ENCODE data around the gene TRIM54. TPM values are rescaled to one million over a fixed set of nuclear protein-coding genes. Genes with fewer than 3 reads are reported as not detected.

The TRIM54 gene
- total RNA-seq, 6 donors from 2014 or later = 0.49 TPM; not detected in 5

DNA sequence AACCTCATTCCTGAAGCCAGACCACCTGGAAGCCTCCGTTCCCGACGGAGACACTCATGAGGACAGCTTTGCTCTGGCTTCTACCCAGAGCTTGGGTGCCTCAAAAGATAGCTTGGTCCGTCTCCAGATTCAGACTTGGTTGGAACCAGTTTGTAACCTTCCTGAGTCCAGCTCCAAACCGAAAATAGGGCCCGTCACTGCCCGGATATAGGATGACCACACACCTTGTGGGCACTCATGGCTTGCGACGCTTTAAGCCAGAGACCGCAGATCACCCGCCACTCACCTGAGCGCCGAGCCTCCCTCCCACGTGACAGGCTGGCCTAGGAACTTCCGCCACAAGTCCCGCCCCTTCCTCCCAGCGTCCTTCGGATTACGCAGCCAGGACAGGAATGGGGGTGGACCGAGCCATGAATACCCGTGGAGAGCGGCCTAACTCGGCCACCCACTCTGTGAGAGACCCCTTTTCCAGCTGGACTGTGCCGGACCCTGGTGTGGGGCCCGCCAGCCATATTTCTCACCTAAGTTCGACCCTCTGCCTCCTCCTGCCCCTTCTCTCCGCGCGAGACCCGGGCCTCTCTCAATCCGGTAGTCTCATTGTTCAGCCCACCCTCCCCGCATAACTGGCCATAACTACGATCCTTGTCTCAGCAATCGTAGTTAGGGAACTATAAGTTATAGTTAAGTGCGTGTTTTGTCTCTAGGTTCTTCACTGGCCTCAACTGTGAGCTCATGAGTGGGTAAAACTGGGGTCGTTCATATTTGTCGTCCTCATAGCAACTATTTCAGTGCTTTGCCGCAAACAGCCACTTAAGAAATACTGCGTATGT is 40.8 kb downstream of the TRIM54 start, which contains the start of gene MPV17:
TSS of gene MPV17 (minus strand) at position 332 of the 830 bp plus-strand sequence. CDS start 580 bp downstream, outside the sequence.
- H3K4me1 ChIP-seq = peaks cover 17 to 27% (median 23%) of the 10 kb centered on the region in 4 donors
- H3K27ac ChIP-seq = peak within 1 kb of the TSS; percentile 92 to 97 (median 95)
- no peaks in the 10 kb centered on the region for H3K27me3 ChIP-seq
- ATAC-seq (ENCODE audit: low FRiP score in 2 of 2) = peak; percentile 96 to 98
- WGBS, 2 donors = 0 to 1% methylated on average over 15 to 32 of the region's 39 CpGs
- TF ChIP-seq POLR2AphosphoS5 (IDR thresholded peaks at IDR 0.05) = peak; percentile 90 to 94
- TF ChIP-seq POLR2A (IDR thresholded peaks at IDR 0.05) = peak; percentile 55 to 95 (median 88)
- no peak for TF ChIP-seq EP300 (IDR thresholded peaks at IDR 0.05)
- TF ChIP-seq, protein P1, sequence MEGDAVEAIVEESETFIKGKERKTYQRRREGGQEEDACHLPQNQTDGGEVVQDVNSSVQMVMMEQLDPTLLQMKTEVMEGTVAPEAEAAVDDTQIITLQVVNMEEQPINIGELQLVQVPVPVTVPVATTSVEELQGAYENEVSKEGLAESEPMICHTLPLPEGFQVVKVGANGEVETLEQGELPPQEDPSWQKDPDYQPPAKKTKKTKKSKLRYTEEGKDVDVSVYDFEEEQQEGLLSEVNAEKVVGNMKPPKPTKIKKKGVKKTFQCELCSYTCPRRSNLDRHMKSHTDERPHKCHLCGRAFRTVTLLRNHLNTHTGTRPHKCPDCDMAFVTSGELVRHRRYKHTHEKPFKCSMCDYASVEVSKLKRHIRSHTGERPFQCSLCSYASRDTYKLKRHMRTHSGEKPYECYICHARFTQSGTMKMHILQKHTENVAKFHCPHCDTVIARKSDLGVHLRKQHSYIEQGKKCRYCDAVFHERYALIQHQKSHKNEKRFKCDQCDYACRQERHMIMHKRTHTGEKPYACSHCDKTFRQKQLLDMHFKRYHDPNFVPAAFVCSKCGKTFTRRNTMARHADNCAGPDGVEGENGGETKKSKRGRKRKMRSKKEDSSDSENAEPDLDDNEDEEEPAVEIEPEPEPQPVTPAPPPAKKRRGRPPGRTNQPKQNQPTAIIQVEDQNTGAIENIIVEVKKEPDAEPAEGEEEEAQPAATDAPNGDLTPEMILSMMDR (IDR thresholded peaks at IDR 0.05) = no peak
- H3K36me3 ChIP-seq = peaks cover 8 to 22% (median 14%) of the 10 kb centered on the region in 4 donors
- peak within 1 kb of the TSS; percentile 27 to 93 (median 66) for H3K4me3 ChIP-seq
- no peaks in the 10 kb centered on the region for H3K9me3 ChIP-seq
- peak; percentile 89 to 95 for DNase-seq

DNA sequence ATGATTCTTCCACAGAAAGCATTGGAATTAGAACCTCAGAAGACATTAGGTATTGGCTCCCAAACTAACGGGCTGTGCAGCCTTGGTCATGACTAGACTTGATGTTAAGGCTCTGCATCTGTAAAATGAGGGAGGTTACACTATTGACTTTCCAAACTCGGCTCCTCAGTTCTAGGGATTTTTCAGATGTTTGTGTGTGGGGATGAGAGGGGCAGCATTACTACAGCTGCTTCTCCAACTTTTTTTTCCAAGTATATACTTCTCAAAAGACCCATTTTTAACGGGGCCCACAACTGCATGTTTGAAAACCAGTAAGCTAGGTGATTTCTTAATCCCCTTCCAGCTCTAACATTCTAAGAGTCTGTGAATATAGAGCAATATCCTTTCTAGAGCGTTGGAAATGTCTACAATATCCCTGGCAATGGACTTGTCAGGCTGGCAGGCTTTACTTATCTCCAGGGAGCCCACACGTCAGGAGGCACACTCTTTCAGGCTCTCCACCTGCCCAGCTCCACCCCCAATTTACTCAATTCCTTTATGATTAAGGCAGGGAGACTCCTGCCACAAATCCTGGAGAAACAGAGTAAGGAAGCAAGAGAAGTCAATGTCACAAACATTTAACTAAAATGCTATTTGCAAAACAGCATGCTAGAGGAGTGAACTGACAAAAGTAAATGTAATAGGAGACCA is 41.5 kb downstream of the TRIM54 start:
- ATAC-seq (ENCODE audit: low FRiP score in 2 of 2) (peak in 1 of 2 donors; percentile 2), DNase-seq (peak in 1 of 2 donors; percentile 61)
- WGBS, 2 donors = 23 to 24% methylated on average over 5 of the region's 5 CpGs

DNA sequence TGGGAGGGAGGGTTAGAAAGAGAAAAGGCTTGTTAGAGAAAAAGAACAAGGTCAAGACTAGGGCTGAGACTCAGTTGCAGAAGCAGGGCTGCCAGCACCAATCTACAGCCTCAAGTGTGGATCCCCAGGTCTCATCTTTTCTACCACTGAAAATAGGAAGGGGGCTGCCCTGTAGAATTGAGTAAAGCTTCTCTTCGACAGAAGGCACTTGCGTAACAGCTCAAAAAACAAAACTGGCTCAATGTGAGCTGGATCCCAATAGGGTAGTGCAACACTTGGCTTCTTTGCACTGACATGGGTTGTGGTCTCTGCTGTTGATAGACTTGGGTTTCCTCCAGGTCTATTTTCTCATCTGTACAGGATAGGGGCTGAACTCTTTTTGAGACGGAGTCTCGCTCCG is 42.5 kb downstream of the TRIM54 start:
- no peak for ATAC-seq (ENCODE audit: low FRiP score in 2 of 2)
- Histone ChIP-seq H3K4me1 (peaks cover 17 to 27% (median 23%) of the 10 kb centered on the region in 4 donors), H3K27me3 (no peaks in the 10 kb centered on the region), H3K27ac (no peak overlapping the region), H3K36me3 (peaks cover 20 to 39% (median 31%) of the 10 kb centered on the region in 4 donors), H3K9me3 (no peaks in the 10 kb centered on the region), H3K4me3 (no peak overlapping the region)
- TF ChIP-seq EP300 (IDR thresholded peaks at IDR 0.05) = no peak
- TF ChIP-seq, protein P1 (IDR thresholded peaks at IDR 0.05) = no peak
- DNase-seq = no peak
- WGBS, 2 donors = 80 to 91% methylated on average over 5 of the region's 5 CpGs

More for the DNA sequence above, 41.5 kb downstream of the TRIM54 start:
- TF ChIP-seq, protein P1 (IDR thresholded peaks at IDR 0.05) = no peak
- no peak for TF ChIP-seq POLR2A (IDR thresholded peaks at IDR 0.05)
- TF ChIP-seq POLR2AphosphoS5 (IDR thresholded peaks at IDR 0.05) = no peak
- no peak for TF ChIP-seq EP300 (IDR thresholded peaks at IDR 0.05)
- Histone ChIP-seq H3K27ac (peak overlapping the region; percentile 92 to 97 (median 95)), H3K4me3 (peak overlapping the region; percentile 27 to 93 (median 66)), H3K27me3 (no peaks in the 10 kb centered on the region), H3K4me1 (peaks cover 17 to 27% (median 23%) of the 10 kb centered on the region in 4 donors), H3K36me3 (peaks cover 12 to 29% (median 21%) of the 10 kb centered on the region in 4 donors), H3K9me3 (no peaks in the 10 kb centered on the region)

DNA sequence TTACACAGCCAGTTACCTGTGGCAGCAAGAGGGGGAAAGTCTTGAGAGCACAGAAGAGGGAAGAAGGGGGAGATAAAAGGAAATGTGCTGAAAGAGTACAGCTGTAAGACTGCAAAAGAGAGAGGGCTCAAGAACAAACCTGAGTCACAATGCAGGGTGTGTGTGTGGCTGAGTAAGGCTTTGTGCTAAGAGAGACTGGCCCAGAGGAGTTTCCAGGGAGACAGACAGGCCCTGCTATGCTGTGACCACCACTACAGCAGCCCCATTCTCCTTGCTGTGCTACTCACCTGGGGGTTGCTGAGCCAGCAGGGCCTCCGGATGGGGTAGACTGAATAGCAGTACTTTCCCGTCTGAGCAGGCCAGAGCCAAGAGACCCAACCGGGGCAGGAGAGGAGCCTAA is 53.1 kb downstream of the TRIM54 start:
- 82 to 87% methylated on average over 3 of the region's 3 CpGs for WGBS, 2 donors
- no peak for ATAC-seq (ENCODE audit: low FRiP score in 2 of 2)
- no peak for DNase-seq

More for the DNA sequence above, 53.1 kb downstream of the TRIM54 start:
- Histone ChIP-seq H3K4me3 (no peak overlapping the region), H3K4me1 (no peaks in the 10 kb centered on the region), H3K36me3 (peaks cover 44 to 99% (median 80%) of the 10 kb centered on the region in 4 donors), H3K9me3 (no peaks in the 10 kb centered on the region), H3K27me3 (no peaks in the 10 kb centered on the region), H3K27ac (no peak overlapping the region)
- TF ChIP-seq POLR2AphosphoS5 (IDR thresholded peaks at IDR 0.05) (no peak), POLR2A (IDR thresholded peaks at IDR 0.05) (no peak), EP300 (IDR thresholded peaks at IDR 0.05) (no peak)
- TF ChIP-seq, protein P1 (IDR thresholded peaks at IDR 0.05) = no peak

Data from upper lobe of left lung (tissue), 6 donors.